Activated CD4-positive, alpha-beta memory T cell treated with anti-CD3 and anti-CD28 coated beads for 36 hours (primary cell): Measurements from ENCODE around the gene UCHL5. TPM values are rescaled to one million over a fixed set of nuclear protein-coding genes. Genes with fewer than 3 reads are reported as not detected.
A peak's percentile ranks its signal among the peaks of the same experiment; 100 is the strongest.

Experiments used
- CTCF ChIA-PET: fragments of 350-600 bp; sonication (Branson Sonifier 250); formaldehyde crosslinking; loops from one replicate; lab custom pipeline; 2021; ENCODE audit warnings: antibody characterized with exemption, inconsistent platforms; lab: Charles Lee
- POLR2A ChIA-PET: fragments of 350-600 bp; sonication (Branson Sonifier 250); formaldehyde crosslinking; loops from one replicate; lab custom pipeline; 2021; ENCODE audit warnings: antibody characterized with exemption; lab: Charles Lee
- DNase-seq: peaks from one replicate; pipeline ENCODE4 v3.0.0-alpha.2; 2020
- H3K27ac Mint-ChIP-seq: one replicate; pipeline ENCODE4 v1.8.0; 2021; ENCODE audit warnings: mixed read lengths
- H3K27me3 Mint-ChIP-seq: one replicate; pipeline ENCODE4 v1.8.0; 2021; ENCODE audit warnings: mixed read lengths
- H3K36me3 Mint-ChIP-seq: one replicate; pipeline ENCODE4 v1.8.0; 2021; ENCODE audit warnings: mixed read lengths
- H3K4me1 Mint-ChIP-seq: one replicate; pipeline ENCODE4 v1.8.0; 2021; ENCODE audit warnings: low read depth, mixed read lengths
- H3K4me3 Mint-ChIP-seq: one replicate; pipeline ENCODE4 v1.8.0; 2021; ENCODE audit warnings: mild to moderate bottlenecking, mixed read lengths
- H3K9me3 Mint-ChIP-seq: one replicate; pipeline ENCODE4 v1.8.0; 2021; ENCODE audit warnings: mixed read lengths
- intact Hi-C: fragments of 100-400 bp; cut with micrococcal nuclease; formaldehyde crosslinking; loops from one replicate; pipeline ENCODE4 v1.15.1; 2023
- total RNA-seq, 2 experiments: library from RNA; stranded (reverse); gene quantifications; one replicate each; pipeline ENCODE4 v1.2.3, GENCODE V29; 2021

UCHL5 gene, protein sequence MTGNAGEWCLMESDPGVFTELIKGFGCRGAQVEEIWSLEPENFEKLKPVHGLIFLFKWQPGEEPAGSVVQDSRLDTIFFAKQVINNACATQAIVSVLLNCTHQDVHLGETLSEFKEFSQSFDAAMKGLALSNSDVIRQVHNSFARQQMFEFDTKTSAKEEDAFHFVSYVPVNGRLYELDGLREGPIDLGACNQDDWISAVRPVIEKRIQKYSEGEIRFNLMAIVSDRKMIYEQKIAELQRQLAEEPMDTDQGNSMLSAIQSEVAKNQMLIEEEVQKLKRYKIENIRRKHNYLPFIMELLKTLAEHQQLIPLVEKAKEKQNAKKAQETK
- total RNA-seq: 10 to 100 TPM; 72.1 to 77.5 TPM

DNA sequence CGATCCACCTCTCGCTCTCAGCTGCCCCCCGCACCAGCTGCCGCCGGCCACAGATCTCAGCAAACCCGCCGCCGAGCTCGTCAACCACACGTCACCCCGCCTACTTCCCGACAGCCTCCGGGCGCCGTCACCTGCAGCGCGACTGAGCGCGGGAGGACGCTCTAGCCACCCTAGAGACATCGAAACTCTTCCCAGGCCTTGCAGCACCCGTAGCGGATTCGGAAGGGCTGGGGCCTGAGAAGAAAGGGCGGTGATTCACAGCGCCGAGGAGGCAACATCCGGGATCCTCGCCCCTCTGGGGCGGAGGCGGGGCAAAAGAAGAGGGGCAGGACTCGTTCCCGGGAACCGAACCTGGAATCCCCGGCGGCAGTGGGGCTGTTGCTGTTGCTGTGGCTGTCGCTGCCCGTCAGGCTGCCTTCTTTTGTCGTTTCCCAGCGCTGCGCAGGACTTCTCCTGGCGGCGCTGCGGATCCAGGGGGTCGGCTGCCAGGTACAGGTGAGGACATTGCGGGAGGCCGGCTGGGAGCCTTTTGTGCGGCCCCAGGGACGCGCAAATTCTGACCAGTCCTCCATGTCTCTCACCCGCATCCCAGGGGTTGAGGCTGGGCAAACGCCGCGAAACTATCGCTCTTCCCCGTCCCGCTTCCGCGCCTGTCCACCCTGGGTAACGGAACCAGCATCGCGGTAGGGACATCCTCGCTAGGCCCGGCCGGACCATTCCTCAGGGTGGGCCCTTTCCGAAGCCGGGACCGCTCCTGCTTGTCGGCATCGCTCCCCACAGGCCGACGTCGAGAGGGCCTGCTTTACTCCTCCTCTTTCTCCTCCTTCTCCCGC, at the start of gene UCHL5, which contains the start of gene RO60:
UCHL5 (minus strand) TSS at position 79 of the 833 bp plus-strand sequence. CDS start 100 bp downstream, outside the sequence.
RO60 (plus strand) TSS at position 331 of the 833 bp plus-strand sequence. CDS start 9,443 bp downstream, outside the sequence.
- Mint-ChIP-seq H3K4me1 (peaks cover 57% of the 10 kb centered on the region), H3K27ac (peak within 1 kb of the TSS; percentile 98), H3K27me3 (peaks cover 1% of the 10 kb centered on the region), H3K4me3 (peak within 1 kb of the TSS; percentile 92), H3K9me3 (no peaks in the 10 kb centered on the region), H3K36me3 (peaks cover 29% of the 10 kb centered on the region)
- CTCF ChIA-PET: interaction anchor here (0.8 to 2.9 kb wide), 13 partner anchors 10 to 585 kb away, joined by 3 to 25 read pairs (median 5); partner anchors contain the start of gene CDC73
- DNase-seq: peak; percentile 98
- intact Hi-C loops: loop anchor here (1.0 to 5.0 kb wide), 9 partner anchors 46 to 1229 kb away; partner anchors contain the start of genes CDC73, GLRX2, RGS1 and RGS2
- POLR2A ChIA-PET: interaction anchor here (1.0 to 2.5 kb wide), 8 partner anchors 12 to 253 kb away, joined by 3 to 25 read pairs (median 10); partner anchors contain the start of genes CDC73, GLRX2 and RGS2

DNA sequence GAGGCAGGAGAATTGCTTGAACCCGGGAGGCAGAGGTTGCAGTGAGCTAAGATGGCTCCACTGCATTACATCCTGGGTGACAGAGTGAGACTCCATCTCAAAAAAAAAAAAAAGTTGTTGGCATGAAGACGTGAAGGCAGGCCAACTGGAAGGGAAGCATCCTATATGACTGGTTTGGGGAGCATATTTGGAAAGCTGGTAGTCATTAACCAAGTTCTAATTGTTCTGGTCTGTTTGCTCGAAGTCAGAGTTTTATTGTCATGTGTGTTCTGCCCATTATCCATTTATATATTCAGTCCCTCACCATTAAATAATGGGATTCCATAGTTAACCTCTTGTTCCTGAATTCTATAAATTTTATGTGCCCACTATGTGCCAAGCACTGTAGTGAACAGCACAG, 49.3 kb upstream of the UCHL5 start:
- H3K4me3 Mint-ChIP-seq: no peak overlapping the region
- POLR2A ChIA-PET: interaction anchor here (1.3 kb wide), 1 partner anchor 50 kb away, joined by 3 read pairs; no protein-coding TSS in a partner anchor
- intact Hi-C loops: no loop called here
- H3K27ac Mint-ChIP-seq: no peak overlapping the region
- H3K4me1 Mint-ChIP-seq: peaks cover 11% of the 10 kb centered on the region
- H3K27me3 Mint-ChIP-seq: no peaks in the 10 kb centered on the region
- H3K9me3 Mint-ChIP-seq: no peaks in the 10 kb centered on the region
- CTCF ChIA-PET: no interaction called here
- no peak for DNase-seq
- no peaks in the 10 kb centered on the region for H3K36me3 Mint-ChIP-seq

DNA sequence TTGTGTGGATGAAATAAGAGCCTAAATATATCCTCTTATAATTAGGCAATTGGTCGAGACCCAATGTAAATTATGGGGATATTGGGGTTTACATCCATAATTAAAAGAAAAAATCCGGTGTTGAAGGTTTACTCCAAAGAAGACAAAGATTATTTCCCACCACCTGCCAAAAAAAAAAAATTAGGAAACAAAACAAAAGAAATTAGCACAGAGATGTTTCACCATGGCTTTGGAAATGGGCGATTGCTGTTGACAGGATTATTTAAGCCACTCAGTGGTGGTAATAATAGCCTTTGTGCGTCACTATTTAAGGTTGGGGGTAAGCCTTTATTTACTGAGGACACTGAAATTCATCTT, 46.6 kb upstream of the UCHL5 start:
- Mint-ChIP-seq H3K4me3 (peak overlapping the region; percentile 89), H3K9me3 (no peaks in the 10 kb centered on the region), H3K27me3 (no peaks in the 10 kb centered on the region), H3K4me1 (peaks cover 17% of the 10 kb centered on the region), H3K36me3 (peaks cover 2% of the 10 kb centered on the region), H3K27ac (peak overlapping the region; percentile 72)
- intact Hi-C loops: loop anchor here (1.0 kb wide), 2 partner anchors 17 to 46 kb away; partner anchors contain the start of genes CDC73, RO60 and UCHL5
- no peak for DNase-seq
- ChIA-PET POLR2A (interaction anchor here (0.7 to 2.6 kb wide), 3 partner anchors 13 to 47 kb away, joined by 3 to 12 read pairs (median 5); partner anchors contain the start of genes RO60 and UCHL5), CTCF (interaction anchor here (1.1 to 1.2 kb wide), 2 partner anchors 17 to 48 kb away, joined by 3 to 7 read pairs; no protein-coding TSS in a partner anchor)

DNA sequence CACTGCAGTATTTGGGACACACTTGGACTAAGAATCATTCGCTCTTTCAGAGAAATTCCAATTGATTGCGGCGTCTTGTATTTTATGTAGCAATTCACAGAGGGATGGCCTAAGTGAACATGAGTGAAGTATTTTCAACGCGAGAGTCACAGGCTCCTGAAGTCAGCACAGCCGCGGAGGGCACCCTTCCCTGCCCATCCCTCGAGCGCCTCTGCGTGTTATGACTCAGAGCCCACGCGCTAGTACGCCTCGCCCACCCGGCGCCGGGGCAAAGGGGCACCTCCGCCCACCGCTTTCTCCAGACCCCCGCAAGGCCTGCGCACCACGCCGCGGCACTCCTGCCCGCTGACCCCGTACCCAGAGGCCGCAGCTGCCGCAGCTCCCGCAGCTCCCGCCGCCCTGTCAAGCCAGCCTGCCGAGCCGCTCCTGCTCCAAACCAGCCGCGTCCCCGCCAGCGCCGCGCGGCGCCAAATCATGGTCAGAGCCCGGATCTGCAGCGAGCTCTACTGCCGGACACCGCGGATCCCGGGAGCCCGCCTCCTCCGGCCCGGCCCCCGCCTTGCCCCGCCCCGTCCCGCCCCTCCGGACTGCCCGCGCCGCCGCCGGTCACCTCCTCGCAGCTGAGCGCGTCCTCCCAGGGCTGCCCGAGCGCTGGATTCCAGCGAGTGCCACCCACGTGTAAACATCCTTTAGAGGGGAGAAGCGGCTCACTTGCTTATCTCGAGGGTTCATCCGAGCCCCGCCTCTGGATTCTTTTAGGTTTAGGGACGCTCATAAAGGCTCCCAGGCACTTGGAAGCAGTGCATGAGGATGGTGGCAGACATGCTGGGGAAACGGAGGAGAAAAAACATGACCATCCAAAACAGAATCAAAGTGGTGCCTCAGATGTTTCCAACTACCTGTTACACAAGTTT, 46.0 kb upstream of the UCHL5 start, which contains the start of gene GLRX2:
GLRX2 (minus strand) TSS at position 508 of the 914 bp plus-strand sequence; CDS start at position 476, 32 bp downstream.
- H3K27me3 Mint-ChIP-seq: no peaks in the 10 kb centered on the region
- peaks cover 2% of the 10 kb centered on the region for H3K36me3 Mint-ChIP-seq
- H3K27ac Mint-ChIP-seq: peak within 1 kb of the TSS; percentile 72
- peak within 1 kb of the TSS; percentile 89 for H3K4me3 Mint-ChIP-seq
- DNase-seq: peak; percentile 73
- ChIA-PET POLR2A (interaction anchor here (0.7 to 2.6 kb wide), 6 partner anchors 8 to 122 kb away, joined by 3 to 12 read pairs (median 4); partner anchors contain the start of genes RO60 and UCHL5), CTCF (interaction anchor here (0.6 to 1.8 kb wide), 5 partner anchors 9 to 46 kb away, joined by 3 to 7 read pairs (median 5); partner anchors contain the start of genes CDC73, RO60 and UCHL5)
- intact Hi-C loops: loop anchor here (1.0 kb wide), 2 partner anchors 17 to 46 kb away; partner anchors contain the start of genes CDC73, RO60 and UCHL5
- H3K9me3 Mint-ChIP-seq: no peaks in the 10 kb centered on the region
- H3K4me1 Mint-ChIP-seq: peaks cover 17% of the 10 kb centered on the region

DNA sequence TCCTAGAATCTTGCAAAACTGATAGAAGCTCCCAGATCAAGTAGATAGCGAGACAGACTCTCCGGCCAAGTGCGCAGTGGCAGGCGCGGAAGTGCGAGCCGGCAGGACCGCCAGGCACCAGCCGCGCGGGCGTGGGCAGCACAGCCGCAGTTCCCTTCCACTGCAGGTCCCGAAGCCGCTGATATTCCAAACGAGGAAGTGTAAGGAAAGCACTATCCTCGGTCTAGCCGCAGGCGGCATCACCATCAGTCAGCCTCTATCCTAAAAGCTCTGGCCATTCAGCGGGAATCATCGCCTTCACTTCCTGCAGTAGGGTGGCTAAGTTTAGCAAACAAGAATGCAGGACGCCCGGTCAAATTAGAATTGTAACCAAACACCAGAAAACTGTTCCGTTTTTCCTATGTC, 45.3 kb upstream of the UCHL5 start:
- DNase-seq: peak; percentile 44
- peak overlapping the region; percentile 89 for H3K4me3 Mint-ChIP-seq
- ChIA-PET POLR2A (interaction anchor here (0.7 to 2.6 kb wide), 6 partner anchors 9 to 121 kb away, joined by 3 to 12 read pairs (median 4); partner anchors contain the start of genes CDC73, RO60 and UCHL5), CTCF (interaction anchor here (0.6 to 1.8 kb wide), 5 partner anchors 9 to 45 kb away, joined by 3 to 7 read pairs (median 5); partner anchors contain the start of genes CDC73, RO60 and UCHL5)
- peaks cover 2% of the 10 kb centered on the region for H3K36me3 Mint-ChIP-seq
- no peaks in the 10 kb centered on the region for H3K27me3 Mint-ChIP-seq
- no peaks in the 10 kb centered on the region for H3K9me3 Mint-ChIP-seq
- peak overlapping the region; percentile 62 for H3K27ac Mint-ChIP-seq
- peaks cover 17% of the 10 kb centered on the region for H3K4me1 Mint-ChIP-seq
- intact Hi-C loops: no loop called here

DNA sequence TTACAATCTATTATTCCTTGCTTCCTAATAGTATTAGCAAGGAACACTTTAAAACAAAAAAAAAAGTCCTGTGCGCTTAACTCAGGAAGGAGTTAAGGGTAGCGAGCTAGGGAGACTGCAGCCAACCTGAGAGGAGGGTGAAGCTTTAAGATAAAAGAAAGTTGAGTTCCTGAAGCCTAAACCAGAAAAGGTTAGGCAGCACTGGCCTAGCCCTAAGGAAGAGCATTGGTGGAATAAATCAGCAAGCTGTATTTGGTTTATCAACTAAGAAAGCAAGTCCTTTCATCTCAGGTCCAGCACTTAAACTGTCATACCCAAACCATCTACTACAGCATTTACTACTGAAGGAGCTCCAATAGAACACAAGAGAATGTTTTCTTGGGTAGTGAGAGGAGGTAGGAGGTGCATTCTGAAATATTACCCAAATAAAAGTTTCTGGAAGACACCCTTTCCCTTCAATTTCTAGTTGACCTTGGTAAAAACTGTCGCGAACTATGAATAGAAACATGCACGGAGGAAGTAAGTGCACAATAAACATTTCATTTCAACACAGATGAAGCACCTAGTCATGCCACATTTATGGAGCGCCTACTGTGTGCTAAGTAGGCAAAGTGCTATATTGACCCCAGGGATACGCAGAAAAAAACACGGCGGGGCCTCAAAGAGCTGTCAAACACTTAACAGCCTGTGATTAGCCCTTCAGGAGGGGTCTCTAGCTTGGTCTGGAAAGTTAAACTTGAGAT, 44.8 kb upstream of the UCHL5 start:
- POLR2A ChIA-PET: interaction anchor here (0.6 to 2.6 kb wide), 6 partner anchors 10 to 46 kb away, joined by 3 to 12 read pairs (median 4); partner anchors contain the start of genes CDC73, RO60 and UCHL5
- Mint-ChIP-seq H3K4me3 (peak overlapping the region; percentile 89), H3K9me3 (no peaks in the 10 kb centered on the region), H3K27me3 (no peaks in the 10 kb centered on the region), H3K4me1 (peaks cover 17% of the 10 kb centered on the region), H3K27ac (no peak overlapping the region), H3K36me3 (peaks cover 4% of the 10 kb centered on the region)
- CTCF ChIA-PET: interaction anchor here (1.0 to 1.8 kb wide), 4 partner anchors 10 to 85 kb away, joined by 3 to 6 read pairs (median 4); partner anchors contain the start of genes RO60 and UCHL5
- DNase-seq: no peak
- intact Hi-C loops: no loop called here

DNA sequence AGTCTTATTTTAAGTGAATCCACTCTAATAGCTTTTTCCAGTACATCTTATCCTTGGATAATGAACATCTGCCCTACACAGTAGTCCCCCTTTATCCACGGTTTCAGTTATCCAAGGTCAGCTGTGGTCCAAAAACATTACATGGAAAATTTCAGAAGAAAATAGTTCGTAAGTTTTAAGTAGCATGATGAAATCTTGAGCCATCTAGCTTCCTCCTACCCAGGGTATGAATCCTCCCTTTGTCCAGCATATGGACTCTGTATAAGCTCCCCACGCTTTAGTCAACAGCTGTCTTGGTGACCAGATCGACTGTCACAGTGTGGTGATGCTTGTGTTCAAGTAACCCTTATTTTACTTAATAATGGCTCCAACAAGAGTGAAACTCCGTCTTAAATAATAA, 43.5 kb upstream of the UCHL5 start:
- intact Hi-C loops: no loop called here
- H3K27me3 Mint-ChIP-seq: no peaks in the 10 kb centered on the region
- no peak overlapping the region for H3K27ac Mint-ChIP-seq
- no peaks in the 10 kb centered on the region for H3K9me3 Mint-ChIP-seq
- H3K4me3 Mint-ChIP-seq: no peak overlapping the region
- H3K36me3 Mint-ChIP-seq: peaks cover 6% of the 10 kb centered on the region
- DNase-seq: no peak
- ChIA-PET CTCF (no interaction called here), POLR2A (no interaction called here)
- peaks cover 21% of the 10 kb centered on the region for H3K4me1 Mint-ChIP-seq

DNA sequence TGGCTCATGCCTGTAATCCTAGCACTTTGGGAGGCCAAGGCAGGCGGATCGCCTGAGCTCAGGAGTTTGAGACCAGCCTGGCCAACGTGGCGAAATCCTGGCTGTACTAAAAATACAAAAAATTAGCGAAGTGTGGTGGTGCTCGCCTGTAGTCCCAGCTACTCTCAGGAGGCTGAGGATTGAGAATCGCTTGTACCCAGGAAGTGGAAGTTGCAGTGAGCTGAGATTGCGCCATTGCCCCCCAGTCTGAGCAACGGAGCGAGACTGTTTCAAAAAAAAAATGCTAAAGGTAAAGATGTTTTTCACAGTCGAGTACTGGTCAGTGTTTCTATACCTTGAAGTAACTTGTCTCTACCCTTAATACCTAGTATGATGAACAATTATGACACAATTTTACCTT, 35.0 kb upstream of the UCHL5 start:
- H3K27me3 Mint-ChIP-seq: no peaks in the 10 kb centered on the region
- intact Hi-C loops: no loop called here
- no peak for DNase-seq
- peaks cover 8% of the 10 kb centered on the region for H3K4me1 Mint-ChIP-seq
- no peaks in the 10 kb centered on the region for H3K9me3 Mint-ChIP-seq
- CTCF ChIA-PET: no interaction called here
- POLR2A ChIA-PET: interaction anchor here (0.8 kb wide), 1 partner anchor 124 kb away, joined by 3 read pairs; no protein-coding TSS in a partner anchor
- H3K36me3 Mint-ChIP-seq: peaks cover 19% of the 10 kb centered on the region
- peak overlapping the region; percentile 5 for H3K27ac Mint-ChIP-seq
- H3K4me3 Mint-ChIP-seq: no peak overlapping the region

DNA sequence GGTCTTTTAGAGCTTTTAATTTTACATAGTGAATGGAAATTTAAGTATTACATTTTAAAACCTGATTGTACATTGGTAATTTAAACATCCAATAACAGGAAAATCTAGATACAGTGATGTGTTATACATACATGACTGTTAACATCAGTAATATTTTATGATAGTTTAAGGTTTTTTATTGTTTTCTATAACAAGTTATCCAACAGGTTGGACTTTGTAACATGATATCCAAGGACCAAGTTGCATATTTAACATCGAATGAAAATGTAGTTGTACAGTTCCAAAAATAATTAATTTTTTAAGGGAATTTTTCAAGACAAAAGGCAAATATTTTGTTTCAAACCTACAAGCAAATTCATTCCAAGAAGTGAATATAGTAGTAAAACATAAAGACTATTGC, 31.7 kb upstream of the UCHL5 start:
- Mint-ChIP-seq H3K9me3 (no peaks in the 10 kb centered on the region), H3K27me3 (no peaks in the 10 kb centered on the region), H3K4me3 (no peak overlapping the region), H3K27ac (no peak overlapping the region), H3K36me3 (peaks cover 6% of the 10 kb centered on the region), H3K4me1 (no peaks in the 10 kb centered on the region)
- ChIA-PET CTCF (no interaction called here), POLR2A (no interaction called here)
- no peak for DNase-seq
- intact Hi-C loops: no loop called here

DNA sequence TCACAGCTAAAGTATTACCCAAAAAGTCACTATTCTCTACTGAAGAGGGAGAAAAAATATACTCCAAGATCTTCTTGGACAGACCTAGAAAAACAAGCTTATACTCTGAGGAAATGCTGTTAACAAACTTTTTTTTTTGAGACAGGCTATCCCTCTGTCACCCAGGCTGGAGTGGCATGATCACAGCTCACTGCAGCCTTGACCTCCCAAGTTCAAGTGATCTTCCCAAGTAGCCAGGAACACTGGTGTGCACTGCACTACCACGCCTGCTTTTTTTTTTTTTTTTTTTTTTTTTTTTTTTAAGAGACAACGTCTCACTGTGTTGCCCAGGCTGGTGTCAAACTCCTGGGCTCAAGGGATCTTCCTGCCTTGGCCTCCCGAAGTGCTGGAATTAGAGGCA, 28.7 kb upstream of the UCHL5 start:
- no peak overlapping the region for H3K27ac Mint-ChIP-seq
- no peak for DNase-seq
- H3K4me3 Mint-ChIP-seq: no peak overlapping the region
- H3K4me1 Mint-ChIP-seq: no peaks in the 10 kb centered on the region
- ChIA-PET POLR2A (no interaction called here), CTCF (no interaction called here)
- H3K9me3 Mint-ChIP-seq: no peaks in the 10 kb centered on the region
- intact Hi-C loops: no loop called here
- H3K27me3 Mint-ChIP-seq: no peaks in the 10 kb centered on the region
- H3K36me3 Mint-ChIP-seq: peaks cover 17% of the 10 kb centered on the region
